K562 (cell line): ENCODE measurements around the gene ADM. TPM values are rescaled to one million over a fixed set of nuclear protein-coding genes. Genes with fewer than 3 reads are reported as not detected.

Experiments used
- ATAC-seq: fragments of 200-7000 bp; cut with Tn5 transposase; 3 replicates; pipeline ENCODE4 v1.9.1; 2020; ENCODE audit warnings: moderate library complexity
- BruUV-seq: library from RNA; stranded (reverse); fragments of 400-500 nt; replicated peaks from 2 replicates; lab custom pipeline; 2021; lab: Mats Ljungman, UMichigan
- CTCF ChIA-PET: fragments of 300-600 bp; formaldehyde crosslinking; extraction: SDS; loops from one replicate; lab custom pipeline; 2021; ENCODE audit warnings: low intra/inter-chr PET ratio; lab: Yijun Ruan, JAX
- POLR2A ChIA-PET: fragments of 300-600, 350-650 bp; sonication (Branson Sonifier 250); formaldehyde crosslinking; extraction: SDS; loops from one replicate; lab custom pipeline; 2021; ENCODE audit warnings: antibody characterized with exemption, inconsistent platforms; lab: Yijun Ruan, JAX
- DNase-seq, 4 experiments: peaks; one replicate each; pipeline versions ENCODE4 v3.0.0 to v3.0.0-alpha.2; 2011 to 2018; ENCODE audit warnings: low spot score in 3 of 4, mixed read lengths in 3 of 4; ENCODE audit errors: extremely low read depth in 1 of 4
- FAIRE-seq: peaks from 2 replicates; lab custom pipeline; 2011; peaks lifted over from hg19 to GRCh38; lab: Jason Lieb, UNC
- H2AFZ ChIP-seq: 2 replicates; pipeline ENCODE4 v1.6.0; 2011; ENCODE audit warnings: low read depth, low read length, control low read depth, inconsistent platforms
- H3K27ac ChIP-seq: fragments of 200-600 bp; 3 replicates; pipeline ENCODE4 v1.8.0; 2011; ENCODE audit warnings: low read depth, mild to moderate bottlenecking, control low read depth, inconsistent platforms, low read length, moderate library complexity, mixed read lengths; ENCODE audit errors: extremely low read depth
- H3K27me3 ChIP-seq, 2 experiments: fragments of 300-600 bp in 1 of 2; 2 replicates in 1 of 2; 3 replicates in 1 of 2; pipeline versions ENCODE4 v1.6.0 to v1.8.0; 2011; ENCODE audit warnings: inconsistent platforms in 2 of 2, low read length in 2 of 2, mild to moderate bottlenecking in 1 of 2, mixed read lengths in 1 of 2, moderate library complexity in 1 of 2; ENCODE audit not compliant: control insufficient read depth in 2 of 2, insufficient read depth in 2 of 2
- H3K36me3 ChIP-seq: fragments of 300-600 bp; 3 replicates; pipeline ENCODE4 v1.8.0; 2011; ENCODE audit warnings: mild to moderate bottlenecking, low read length, inconsistent platforms; ENCODE audit not compliant: control insufficient read depth, insufficient read depth
- H3K4me1 ChIP-seq, 2 experiments: fragments of 200-600 bp in 1 of 2; replicated peaks in 1 of 2; 2 replicates in 1 of 2; 3 replicates in 1 of 2; pipeline versions ENCODE4 v1.5.1 to v1.8.0; 2011; ENCODE audit warnings: inconsistent platforms in 2 of 2, low read length in 2 of 2, mild to moderate bottlenecking in 1 of 2, mixed read lengths in 1 of 2, moderate library complexity in 1 of 2; ENCODE audit not compliant: control insufficient read depth in 2 of 2, insufficient read depth in 2 of 2
- H3K4me2 ChIP-seq: 2 replicates; pipeline ENCODE4 v1.6.1; 2011; ENCODE audit warnings: low read length, control low read depth, inconsistent platforms, mixed read lengths; ENCODE audit not compliant: insufficient read depth
- H3K4me3 ChIP-seq: fragments of 200-600 bp; sonication (generic), shearing (Covaris generic); 2 replicates; pipeline ENCODE4 v1.5.1; 2016; ENCODE audit warnings: control low read depth, inconsistent platforms
- H3K79me2 ChIP-seq: fragments of 200-600 bp; 3 replicates; pipeline ENCODE4 v1.8.0; 2011; ENCODE audit warnings: low read length, inconsistent platforms; ENCODE audit not compliant: control insufficient read depth, insufficient read depth
- H3K9ac ChIP-seq, 2 experiments: 2 replicates each; pipeline versions ENCODE4 v1.6.0 to v1.6.1; 2011; ENCODE audit warnings: low read depth in 2 of 2, low read length in 2 of 2, control low read depth in 1 of 2, inconsistent platforms in 1 of 2, mild to moderate bottlenecking in 1 of 2, mixed read lengths in 1 of 2; ENCODE audit not compliant: insufficient read depth in 1 of 2
- H3K9me1 ChIP-seq: one replicate; pipeline ENCODE4 v1.6.0; 2011; ENCODE audit warnings: inconsistent platforms, mild to moderate bottlenecking, low read length, moderate library complexity; ENCODE audit not compliant: control insufficient read depth, insufficient read depth
- H3K9me3 ChIP-seq: replicated peaks from 2 replicates; pipeline ENCODE4 v1.5.1; 2011; ENCODE audit warnings: low read depth, low read length, inconsistent platforms; ENCODE audit not compliant: control insufficient read depth, insufficient read depth
- H4K20me1 ChIP-seq: replicated peaks from 2 replicates; pipeline ENCODE4 v1.6.1; 2011; ENCODE audit warnings: low read length, inconsistent platforms, mixed read lengths; ENCODE audit not compliant: control insufficient read depth, insufficient read depth
- MEIS2 ChIP-seq: fragments of 450-650 bp; IDR thresholded peaks from 2 replicates; pipeline ENCODE4 v1.6.1; 2014; ENCODE audit warnings: mild to moderate bottlenecking; ENCODE audit not compliant: partially characterized antibody
- WGBS: fragments of 100-300 bp; shearing (Covaris generic); methylation state at CpG from one replicate; pipeline ENCODE4 v1.1.6; 2016; ENCODE audit warnings: low coverage, mixed read lengths; ENCODE audit not compliant: insufficient coverage; ENCODE audit errors: missing lambda C conversion rate; 5-methylcytosine and 5-hydroxymethylcytosine counted together
- in situ Hi-C: fragments of 300-500 bp; cut with MboI; formaldehyde crosslinking; loops from 4 replicates; pipeline ENCODE4 v1.15.0; 2018; ENCODE audit warnings: inconsistent platforms, mixed read lengths
- intact Hi-C: fragments of 100-400 bp; cut with micrococcal nuclease; formaldehyde crosslinking; loops from 2 replicates; pipeline ENCODE4 v1.14.2; 2022
- polyA plus RNA-seq, 8 experiments: library from polyadenylated mRNA; depleted of rRNA in 4 of 8; stranded (reverse) in 5 of 8; unstranded in 3 of 8; fragments of >200 nt; fragmentation: Nextera tagmentation in 2 of 8; fragmentation: Illumina TruSeq in 1 of 8; extraction: Ambion mirVana in 2 of 8; extraction: Trizol in 1 of 8; gene quantifications; 2 replicates each; pipeline versions ENCODE4 v1.2.1 to v1.2.3, GENCODE V29; 2011 to 2014; ENCODE audit warnings: inconsistent platforms in 1 of 8, missing spikeins in 1 of 8
- total RNA-seq, 7 experiments: library from RNA; depleted of rRNA in 6 of 7; stranded (reverse); fragments of >200 nt in 6 of 7; fragmentation: Illumina TruSeq in 2 of 7; extraction: Trizol in 2 of 7; gene quantifications; 2 replicates each; pipeline versions ENCODE4 v1.2.1 to v1.2.3, GENCODE V29; 2011 to 2021; ENCODE audit warnings: low replicate concordance in 1 of 7
- TF ChIP-seq, protein P1 (sequence below): sonication (generic); formaldehyde crosslinking; IDR thresholded peaks from 2 replicates; pipeline ENCODE4 v1.8.1; 2022; ENCODE audit warnings: missing genetic modification reagents
- TF ChIP-seq, protein P2 (sequence below): fragments of 250-450 bp; sonication (Bioruptor Pico); IDR thresholded peaks from 2 replicates; pipeline ENCODE4 v1.5.0; 2022; ENCODE audit warnings: mild to moderate bottlenecking
- TF ChIP-seq, protein P3 (sequence below): fragments of 450-650 bp; IDR thresholded peaks from 2 replicates; pipeline ENCODE4 v1.6.1; 2017; ENCODE audit warnings: antibody characterized with exemption, mild to moderate bottlenecking

The ADM gene
- total and polyA plus RNA-seq, 9 of the 15 experiments (the other 6 are each of a cell fraction or from before 2014, with no cell fraction given): 0.23 to 0.49 (median 0.32) TPM; not detected in 6

DNA sequence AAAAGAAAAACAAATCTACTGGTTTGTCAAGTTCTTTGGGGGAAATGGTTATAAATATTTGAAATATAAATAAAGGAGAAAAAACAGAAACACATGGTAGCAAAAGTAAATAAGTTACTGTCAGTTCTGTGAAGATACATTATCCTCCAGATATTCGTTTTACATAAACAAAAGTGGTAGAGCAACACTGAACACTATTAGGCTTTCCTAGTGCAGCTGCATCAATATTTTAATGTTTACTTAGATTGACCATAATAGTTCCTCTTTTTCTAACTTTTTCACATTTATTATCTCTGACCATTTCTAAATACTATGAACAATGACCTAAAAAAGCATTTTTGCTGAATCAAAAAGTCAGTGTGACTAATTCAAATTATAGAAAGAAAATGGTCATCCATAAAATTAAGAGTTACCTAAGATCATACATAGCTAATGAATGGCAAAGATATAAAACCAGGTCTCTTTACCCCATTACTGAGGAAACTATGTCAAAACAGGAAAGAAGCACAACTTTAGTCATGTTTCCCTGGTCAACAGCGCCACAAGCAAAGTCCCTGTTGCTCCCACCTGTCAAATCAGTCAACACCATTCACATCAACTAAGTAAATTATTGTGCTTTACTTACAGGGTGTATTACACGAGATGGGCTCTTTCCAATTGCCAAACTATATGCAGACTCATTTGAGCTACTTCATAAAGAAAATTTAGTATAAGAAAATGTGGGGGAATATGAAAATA, 49.3 kb upstream of the ADM start:
- no peak overlapping the region for H3K4me2 ChIP-seq
- intact Hi-C loops (no loop called here), in situ Hi-C loops (loop anchor here (10.0 kb wide), 1 partner anchor 709 kb away; no protein-coding TSS in a partner anchor)
- DNase-seq (no peak), FAIRE-seq (no peak), ATAC-seq (no peak)
- no peak overlapping the region for H3K9ac ChIP-seq
- H3K27me3 ChIP-seq: no peaks in the 10 kb centered on the region
- 5% methylated on average over 3 of the region's 3 CpGs for WGBS
- 0 out of 2 replicates have a peak, but pooled peaks cover 5% of the 10 kb centered on the region for H4K20me1 ChIP-seq
- no peaks in the 10 kb centered on the region for H3K36me3 ChIP-seq
- no peaks in the 10 kb centered on the region for H3K9me3 ChIP-seq
- ChIA-PET POLR2A (interaction anchor here (0.7 to 0.8 kb wide), 2 partner anchors 10 to 11 kb away, joined by 3 read pairs; no protein-coding TSS in a partner anchor), CTCF (no interaction called here)
- no peak overlapping the region for H3K27ac ChIP-seq
- no peaks in the 10 kb centered on the region for H3K79me2 ChIP-seq
- BruUV-seq: no TSS peak
- TF ChIP-seq, protein P1, sequence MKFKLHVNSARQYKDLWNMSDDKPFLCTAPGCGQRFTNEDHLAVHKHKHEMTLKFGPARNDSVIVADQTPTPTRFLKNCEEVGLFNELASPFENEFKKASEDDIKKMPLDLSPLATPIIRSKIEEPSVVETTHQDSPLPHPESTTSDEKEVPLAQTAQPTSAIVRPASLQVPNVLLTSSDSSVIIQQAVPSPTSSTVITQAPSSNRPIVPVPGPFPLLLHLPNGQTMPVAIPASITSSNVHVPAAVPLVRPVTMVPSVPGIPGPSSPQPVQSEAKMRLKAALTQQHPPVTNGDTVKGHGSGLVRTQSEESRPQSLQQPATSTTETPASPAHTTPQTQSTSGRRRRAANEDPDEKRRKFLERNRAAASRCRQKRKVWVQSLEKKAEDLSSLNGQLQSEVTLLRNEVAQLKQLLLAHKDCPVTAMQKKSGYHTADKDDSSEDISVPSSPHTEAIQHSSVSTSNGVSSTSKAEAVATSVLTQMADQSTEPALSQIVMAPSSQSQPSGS (CRISPR knock-in tag): no peak
- TF ChIP-seq, protein P2, sequence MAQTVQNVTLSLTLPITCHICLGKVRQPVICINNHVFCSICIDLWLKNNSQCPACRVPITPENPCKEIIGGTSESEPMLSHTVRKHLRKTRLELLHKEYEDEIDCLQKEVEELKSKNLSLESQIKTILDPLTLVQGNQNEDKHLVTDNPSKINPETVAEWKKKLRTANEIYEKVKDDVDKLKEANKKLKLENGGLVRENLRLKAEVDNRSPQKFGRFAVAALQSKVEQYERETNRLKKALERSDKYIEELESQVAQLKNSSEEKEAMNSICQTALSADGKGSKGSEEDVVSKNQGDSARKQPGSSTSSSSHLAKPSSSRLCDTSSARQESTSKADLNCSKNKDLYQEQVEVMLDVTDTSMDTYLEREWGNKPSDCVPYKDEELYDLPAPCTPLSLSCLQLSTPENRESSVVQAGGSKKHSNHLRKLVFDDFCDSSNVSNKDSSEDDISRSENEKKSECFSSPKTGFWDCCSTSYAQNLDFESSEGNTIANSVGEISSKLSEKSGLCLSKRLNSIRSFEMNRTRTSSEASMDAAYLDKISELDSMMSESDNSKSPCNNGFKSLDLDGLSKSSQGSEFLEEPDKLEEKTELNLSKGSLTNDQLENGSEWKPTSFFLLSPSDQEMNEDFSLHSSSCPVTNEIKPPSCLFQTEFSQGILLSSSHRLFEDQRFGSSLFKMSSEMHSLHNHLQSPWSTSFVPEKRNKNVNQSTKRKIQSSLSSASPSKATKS (CRISPR knock-in tag): no peak
- TF ChIP-seq, protein P3, sequence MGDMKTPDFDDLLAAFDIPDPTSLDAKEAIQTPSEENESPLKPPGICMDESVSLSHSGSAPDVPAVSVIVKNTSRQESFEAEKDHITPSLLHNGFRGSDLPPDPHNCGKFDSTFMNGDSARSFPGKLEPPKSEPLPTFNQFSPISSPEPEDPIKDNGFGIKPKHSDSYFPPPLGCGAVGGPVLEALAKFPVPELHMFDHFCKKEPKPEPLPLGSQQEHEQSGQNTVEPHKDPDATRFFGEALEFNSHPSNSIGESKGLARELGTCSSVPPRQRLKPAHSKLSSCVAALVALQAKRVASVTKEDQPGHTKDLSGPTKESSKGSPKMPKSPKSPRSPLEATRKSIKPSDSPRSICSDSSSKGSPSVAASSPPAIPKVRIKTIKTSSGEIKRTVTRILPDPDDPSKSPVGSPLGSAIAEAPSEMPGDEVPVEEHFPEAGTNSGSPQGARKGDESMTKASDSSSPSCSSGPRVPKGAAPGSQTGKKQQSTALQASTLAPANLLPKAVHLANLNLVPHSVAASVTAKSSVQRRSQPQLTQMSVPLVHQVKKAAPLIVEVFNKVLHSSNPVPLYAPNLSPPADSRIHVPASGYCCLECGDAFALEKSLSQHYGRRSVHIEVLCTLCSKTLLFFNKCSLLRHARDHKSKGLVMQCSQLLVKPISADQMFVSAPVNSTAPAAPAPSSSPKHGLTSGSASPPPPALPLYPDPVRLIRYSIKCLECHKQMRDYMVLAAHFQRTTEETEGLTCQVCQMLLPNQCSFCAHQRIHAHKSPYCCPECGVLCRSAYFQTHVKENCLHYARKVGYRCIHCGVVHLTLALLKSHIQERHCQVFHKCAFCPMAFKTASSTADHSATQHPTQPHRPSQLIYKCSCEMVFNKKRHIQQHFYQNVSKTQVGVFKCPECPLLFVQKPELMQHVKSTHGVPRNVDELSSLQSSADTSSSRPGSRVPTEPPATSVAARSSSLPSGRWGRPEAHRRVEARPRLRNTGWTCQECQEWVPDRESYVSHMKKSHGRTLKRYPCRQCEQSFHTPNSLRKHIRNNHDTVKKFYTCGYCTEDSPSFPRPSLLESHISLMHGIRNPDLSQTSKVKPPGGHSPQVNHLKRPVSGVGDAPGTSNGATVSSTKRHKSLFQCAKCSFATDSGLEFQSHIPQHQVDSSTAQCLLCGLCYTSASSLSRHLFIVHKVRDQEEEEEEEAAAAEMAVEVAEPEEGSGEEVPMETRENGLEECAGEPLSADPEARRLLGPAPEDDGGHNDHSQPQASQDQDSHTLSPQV: no peak
- peak; percentile 27 for TF ChIP-seq MEIS2
- H3K4me1 ChIP-seq: no peaks in the 10 kb centered on the region
- H3K9me1 ChIP-seq: no peaks in the 10 kb centered on the region
- no peak overlapping the region for H2AFZ ChIP-seq
- no peak overlapping the region for H3K4me3 ChIP-seq
